SK-N-SH (cell line): ENCODE results near the gene DCUN1D3. TPM values are rescaled to one million over a fixed set of nuclear protein-coding genes. Genes with fewer than 3 reads are reported as not detected.

Experiments
- CTCF ChIA-PET: fragments of 300-600, 350-600 bp; formaldehyde crosslinking; extraction: SDS; loops from one replicate; lab custom pipeline; 2021; lab: Yijun Ruan, JAX
- POLR2A ChIA-PET: fragments of 350-600 bp; sonication (Branson Sonifier 250); formaldehyde crosslinking; extraction: SDS; loops from one replicate; lab custom pipeline; 2020; ENCODE audit warnings: antibody characterized with exemption, inconsistent platforms; lab: Yijun Ruan, JAX
- DNase-seq: peaks from one replicate; pipeline ENCODE4 v3.0.0; 2012
- H2AFZ ChIP-seq: fragments of 200-600 bp; sonication (generic); 2 replicates; pipeline ENCODE4 v1.8.1; 2016; ENCODE audit warnings: antibody characterized with exemption, mild to moderate bottlenecking, low read depth
- H3F3A ChIP-seq: fragments of 200-600 bp; sonication (generic); replicated peaks from 2 replicates; pipeline ENCODE3; 2016; ENCODE audit warnings: antibody characterized with exemption, mild to moderate bottlenecking; ENCODE audit not compliant: insufficient read depth
- H3K27ac ChIP-seq, 2 experiments: fragments of 200-500 bp in 1 of 2; fragments of 200-600 bp in 1 of 2; sonication (Bioruptor generic) in 1 of 2; sonication (generic), shearing (Covaris generic) in 1 of 2; 2 replicates each; pipeline versions ENCODE4 v1.5.1 to v1.6.1; 2014 to 2016; ENCODE audit warnings: low read depth in 2 of 2, inconsistent platforms in 1 of 2, low read length in 1 of 2, mild to moderate bottlenecking in 1 of 2, mixed read lengths in 1 of 2
- H3K27me3 ChIP-seq: fragments of 200-600 bp; sonication (generic), shearing (Covaris generic); 2 replicates; pipeline ENCODE4 v1.6.1; 2016; ENCODE audit warnings: mixed run types; ENCODE audit not compliant: insufficient read depth
- H3K36me3 ChIP-seq, 2 experiments: fragments of 200-500 bp in 1 of 2; fragments of 200-600 bp in 1 of 2; sonication (Bioruptor generic) in 1 of 2; sonication (generic) in 1 of 2; replicated peaks in 1 of 2; 2 replicates each; pipeline versions ENCODE3 to v1.5.1; 2014 to 2016; ENCODE audit warnings: low read length in 1 of 2, mild to moderate bottlenecking in 1 of 2; ENCODE audit not compliant: insufficient read depth in 2 of 2, control insufficient read depth in 1 of 2
- H3K4me1 ChIP-seq, 2 experiments: fragments of 200-500 bp in 1 of 2; fragments of 200-600 bp in 1 of 2; sonication (Bioruptor generic) in 1 of 2; sonication (generic), shearing (Covaris generic) in 1 of 2; 2 replicates each; pipeline versions ENCODE4 v1.5.1 to v1.6.1; 2014 to 2016; ENCODE audit warnings: low read depth in 1 of 2, low read length in 1 of 2, mixed run types in 1 of 2; ENCODE audit not compliant: insufficient read depth in 2 of 2, control insufficient read depth in 1 of 2
- H3K4me2 ChIP-seq: fragments of 200-600 bp; sonication (generic), shearing (Covaris generic); 2 replicates; pipeline ENCODE4 v1.6.1; 2017; ENCODE audit warnings: mixed run types
- H3K4me3 ChIP-seq, 2 experiments: fragments of 200-500 bp in 1 of 2; fragments of 200-600 bp in 1 of 2; sonication (Bioruptor generic) in 1 of 2; sonication (generic), shearing (Covaris generic) in 1 of 2; 2 replicates each; pipeline versions ENCODE4 v1.5.1 to v1.8.1; 2014 to 2016; ENCODE audit warnings: low read depth in 2 of 2, inconsistent platforms in 1 of 2, low read length in 1 of 2, mild to moderate bottlenecking in 1 of 2, mixed read lengths in 1 of 2, moderate library complexity in 1 of 2
- H3K79me2 ChIP-seq: fragments of 200-600 bp; sonication (generic); 2 replicates; pipeline ENCODE4 v1.8.1; 2017; ENCODE audit warnings: mild to moderate bottlenecking; ENCODE audit not compliant: insufficient read depth
- H3K9ac ChIP-seq: fragments of 200-600 bp; sonication (generic); 2 replicates; pipeline ENCODE4 v1.6.1; 2017; ENCODE audit warnings: mixed run types
- H3K9me2 ChIP-seq: fragments of 200-600 bp; sonication (generic); 2 replicates; pipeline ENCODE4 v1.6.1; 2017; ENCODE audit warnings: mixed run types
- H3K9me3 ChIP-seq: fragments of 200-600 bp; sonication (generic); 2 replicates; pipeline ENCODE4 v1.6.1; 2017; ENCODE audit warnings: mixed run types, mild to moderate bottlenecking, moderate library complexity
- H4K20me1 ChIP-seq: fragments of 200-600 bp; sonication (generic); 2 replicates; pipeline ENCODE4 v1.6.1; 2017; ENCODE audit warnings: mild to moderate bottlenecking, mixed run types; ENCODE audit not compliant: insufficient read depth
- CHD2 ChIP-seq: fragments of 150-350 bp; IDR thresholded peaks from 2 replicates; pipeline ENCODE4 v1.6.1; 2018; ENCODE audit warnings: low read length; ENCODE audit not compliant: partially characterized antibody
- EP300 ChIP-seq, 2 experiments: IDR thresholded peaks; 2 replicates each; pipeline versions ENCODE4 v1.4.0 to v1.6.1; 2012; ENCODE audit warnings: borderline replicate concordance in 1 of 2, low read depth in 1 of 2, low read length in 1 of 2
- EZH2phosphoT487 ChIP-seq: fragments of 200-600 bp; sonication (generic); IDR thresholded peaks from 2 replicates; pipeline ENCODE4 v1.6.1; 2017; ENCODE audit warnings: low read depth, mixed run types, mild to moderate bottlenecking, antibody characterized with exemption, moderate library complexity, borderline replicate concordance
- FOSL2 ChIP-seq: IDR thresholded peaks from 2 replicates; pipeline ENCODE4 v1.4.0; 2012; ENCODE audit warnings: low read depth, mild to moderate bottlenecking, moderate library complexity, borderline replicate concordance
- FOXM1 ChIP-seq: IDR thresholded peaks from 2 replicates; pipeline ENCODE4 v1.4.0; 2012; ENCODE audit warnings: low read depth, mild to moderate bottlenecking
- GABPA ChIP-seq: IDR thresholded peaks from 2 replicates; pipeline ENCODE4 v1.4.0; 2012; ENCODE audit warnings: low read depth, mild to moderate bottlenecking
- GATA2 ChIP-seq: sonication (generic); formaldehyde crosslinking; IDR thresholded peaks from 2 replicates; pipeline ENCODE4 v1.5.0; 2020; ENCODE audit warnings: mild to moderate bottlenecking, missing genetic modification reagents
- IRF3 ChIP-seq: fragments of 150-350 bp; IDR thresholded peaks from 2 replicates; pipeline ENCODE4 v1.6.1; 2016; ENCODE audit warnings: mild to moderate bottlenecking, low read depth, low read length
- NFIC ChIP-seq: IDR thresholded peaks from 2 replicates; pipeline ENCODE4 v1.4.0; 2012; ENCODE audit warnings: borderline replicate concordance
- NRF1 ChIP-seq: IDR thresholded peaks from 2 replicates; pipeline ENCODE4 v1.6.1; 2012; ENCODE audit warnings: low read depth, mild to moderate bottlenecking, low read length
- PBX3 ChIP-seq: IDR thresholded peaks from 2 replicates; pipeline ENCODE4; 2012
- POLR2AphosphoS5 ChIP-seq: IDR thresholded peaks from 2 replicates; pipeline ENCODE4 v1.6.1; 2012; ENCODE audit warnings: low read depth, low read length
- RAD21 ChIP-seq: IDR thresholded peaks from 2 replicates; pipeline ENCODE4 v1.6.1; 2012; ENCODE audit warnings: mild to moderate bottlenecking, low read length
- RCOR1 ChIP-seq: fragments of 150-350 bp; IDR thresholded peaks from 2 replicates; pipeline ENCODE4 v1.6.1; 2017; ENCODE audit warnings: antibody characterized with exemption, low read length
- SIN3A ChIP-seq: IDR thresholded peaks from 2 replicates; pipeline ENCODE4 v1.6.1; 2012; ENCODE audit warnings: low read depth, mild to moderate bottlenecking, low read length, moderate library complexity, borderline replicate concordance
- SMC3 ChIP-seq: IDR thresholded peaks from 2 replicates; pipeline ENCODE4 v1.6.1; 2012; ENCODE audit warnings: low read depth, low read length, improper control_type of control experiment
- TCF12 ChIP-seq: IDR thresholded peaks from 2 replicates; pipeline ENCODE4 v1.4.0; 2012
- USF1 ChIP-seq: IDR thresholded peaks from 2 replicates; pipeline ENCODE4 v1.4.0; 2012; ENCODE audit warnings: low read depth, borderline replicate concordance
- WGBS: methylation state at CpG from one replicate; pipeline ENCODE4 v1.1.6; 2017; ENCODE audit warnings: low lambda C conversion rate; 5-methylcytosine and 5-hydroxymethylcytosine counted together
- polyA plus RNA-seq, 3 experiments: library from polyadenylated mRNA; depleted of rRNA; stranded (reverse); fragments of >200 nt; gene quantifications; 2 replicates each; pipeline ENCODE4 v1.2.3, GENCODE V29; 2012
- TF ChIP-seq, protein P1 (sequence below): fragments of 200-600 bp; sonication (generic); IDR thresholded peaks from 2 replicates; pipeline ENCODE4 v1.6.1; 2017; ENCODE audit warnings: antibody characterized with exemption, mild to moderate bottlenecking, moderate library complexity
- TF ChIP-seq, protein P2 (sequence below): IDR thresholded peaks from 2 replicates; pipeline ENCODE4 v1.4.0; 2012; ENCODE audit warnings: low read depth

DCUN1D3 gene
- polyA plus RNA-seq, 1 of the 3 experiments (the other 2 are of a cell fraction) = 4.7 TPM

DNA sequence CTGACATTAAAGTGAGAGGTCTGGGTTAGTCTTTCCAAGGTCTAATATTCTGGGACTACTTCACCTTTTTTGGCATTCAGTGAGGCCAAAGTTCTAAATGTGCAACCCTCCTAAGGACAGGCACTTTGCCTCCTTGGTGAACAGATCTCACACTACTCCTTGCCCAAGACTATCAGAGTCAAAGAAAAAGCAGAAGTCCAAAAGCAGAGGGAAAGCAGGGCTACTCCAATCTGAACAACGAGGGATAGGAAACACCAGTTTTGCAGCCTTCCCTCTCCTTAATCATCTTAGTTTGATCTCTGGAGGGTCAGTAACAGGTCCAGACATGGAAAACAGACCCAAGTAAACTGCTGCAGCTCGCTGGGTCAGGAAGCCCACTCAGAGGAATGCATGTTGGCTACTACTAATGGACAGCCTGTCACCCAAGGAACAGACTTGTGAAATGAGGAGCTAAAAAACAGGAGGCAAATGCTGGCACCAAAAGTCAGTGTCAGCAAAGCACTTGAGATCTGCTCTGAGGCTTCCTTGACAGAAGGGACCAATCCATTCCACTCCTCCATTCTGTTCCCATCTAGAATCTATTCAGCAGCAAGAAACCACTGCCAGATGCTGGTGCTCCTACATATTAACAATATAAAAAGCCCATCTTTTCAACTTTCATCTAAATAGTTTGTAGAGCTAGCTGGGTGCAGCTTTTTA is 29.9 kb downstream of the DCUN1D3 start (continued):
- TF ChIP-seq, protein P1, sequence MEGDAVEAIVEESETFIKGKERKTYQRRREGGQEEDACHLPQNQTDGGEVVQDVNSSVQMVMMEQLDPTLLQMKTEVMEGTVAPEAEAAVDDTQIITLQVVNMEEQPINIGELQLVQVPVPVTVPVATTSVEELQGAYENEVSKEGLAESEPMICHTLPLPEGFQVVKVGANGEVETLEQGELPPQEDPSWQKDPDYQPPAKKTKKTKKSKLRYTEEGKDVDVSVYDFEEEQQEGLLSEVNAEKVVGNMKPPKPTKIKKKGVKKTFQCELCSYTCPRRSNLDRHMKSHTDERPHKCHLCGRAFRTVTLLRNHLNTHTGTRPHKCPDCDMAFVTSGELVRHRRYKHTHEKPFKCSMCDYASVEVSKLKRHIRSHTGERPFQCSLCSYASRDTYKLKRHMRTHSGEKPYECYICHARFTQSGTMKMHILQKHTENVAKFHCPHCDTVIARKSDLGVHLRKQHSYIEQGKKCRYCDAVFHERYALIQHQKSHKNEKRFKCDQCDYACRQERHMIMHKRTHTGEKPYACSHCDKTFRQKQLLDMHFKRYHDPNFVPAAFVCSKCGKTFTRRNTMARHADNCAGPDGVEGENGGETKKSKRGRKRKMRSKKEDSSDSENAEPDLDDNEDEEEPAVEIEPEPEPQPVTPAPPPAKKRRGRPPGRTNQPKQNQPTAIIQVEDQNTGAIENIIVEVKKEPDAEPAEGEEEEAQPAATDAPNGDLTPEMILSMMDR = no peak
- TF ChIP-seq FOXM1 (no peak), SIN3A (no peak), NFIC (no peak), PBX3 (no peak)

DNA sequence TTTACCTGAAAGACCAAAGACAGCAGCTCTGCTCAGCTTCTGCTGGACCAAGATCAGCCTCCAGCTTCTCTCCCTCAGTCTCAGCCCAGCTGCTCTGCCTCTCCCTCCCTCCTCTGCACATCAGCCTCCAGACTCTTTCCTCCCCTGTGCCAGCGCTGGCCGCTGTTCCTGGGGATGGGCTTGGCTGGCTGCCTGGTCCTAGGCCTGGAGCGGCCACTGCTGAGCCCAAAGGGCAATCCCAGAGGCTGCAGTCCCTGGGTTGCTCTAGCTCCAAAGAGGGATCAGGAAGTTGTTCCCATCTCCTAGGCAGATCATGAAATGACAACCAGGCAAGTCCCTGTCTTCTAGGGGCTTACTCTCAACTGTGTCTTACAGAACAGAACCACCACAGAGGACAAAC is 31.3 kb downstream of the DCUN1D3 start:
- H4K20me1 ChIP-seq = no peaks in the 10 kb centered on the region
- DNase-seq = peak; percentile 65
- no peak for TF ChIP-seq USF1
- TF ChIP-seq, protein P2, sequence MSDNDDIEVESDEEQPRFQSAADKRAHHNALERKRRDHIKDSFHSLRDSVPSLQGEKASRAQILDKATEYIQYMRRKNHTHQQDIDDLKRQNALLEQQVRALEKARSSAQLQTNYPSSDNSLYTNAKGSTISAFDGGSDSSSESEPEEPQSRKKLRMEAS = no peak
- 0 out of 2 replicates have a peak, but pooled peaks have one; percentile 37 for TF ChIP-seq RCOR1
- no peak for TF ChIP-seq RAD21
- TF ChIP-seq CHD2 = no peak
- no peak for TF ChIP-seq FOSL2
- no peak for TF ChIP-seq NRF1
- no peak for TF ChIP-seq GABPA
- no peak for TF ChIP-seq SMC3
- TF ChIP-seq EZH2phosphoT487 = no peak
- TF ChIP-seq POLR2AphosphoS5 = no peak
- no peak for TF ChIP-seq IRF3
- no peak for TF ChIP-seq EP300 (IDR thresholded peaks at IDR 0.05; ENCODE audit: borderline replicate concordance in 1 of 2, low read depth in 1 of 2, low read length in 1 of 2)
- TF ChIP-seq TCF12 = peak; percentile 33; the same call in 1 of the 2 replicates
- peak; percentile 84 for TF ChIP-seq NFIC
- TF ChIP-seq GATA2 = peak; percentile 18; the same call in 1 of the 2 replicates
- H3K4me1 ChIP-seq = peaks cover 41% of the 10 kb centered on the region in 2 experiments
- H3K9ac ChIP-seq = no peak overlapping the region
- ChIA-PET CTCF (interaction anchor here (4.8 kb wide), 1 partner anchor 19 kb away, joined by 23 read pairs; no protein-coding TSS in a partner anchor), POLR2A (interaction anchor here (2.1 kb wide), 1 partner anchor 31 kb away, joined by 7 read pairs; the partner anchor contains the start of gene DCUN1D3)
- peak overlapping the region; percentile 32; the same call in 1 of the 2 replicates for H3K4me2 ChIP-seq
- H3K4me3 ChIP-seq = no peak overlapping the region
- H3K9me3 ChIP-seq = no peaks in the 10 kb centered on the region
- peaks cover 84% of the 10 kb centered on the region for H3K79me2 ChIP-seq
- WGBS = 0% methylated on average over 3 of the region's 3 CpGs
- no peaks in the 10 kb centered on the region for H3K9me2 ChIP-seq
- H3F3A ChIP-seq = peaks cover 21% of the 10 kb centered on the region
- no peak overlapping the region for H2AFZ ChIP-seq
- peak overlapping the region; percentile 53 to 62; a peak in 3 of 4 replicates for H3K27ac ChIP-seq
- no peaks in the 10 kb centered on the region for H3K36me3 ChIP-seq
- H3K27me3 ChIP-seq = no peaks in the 10 kb centered on the region
